Activated effector memory CD4-positive, alpha-beta T cell treated with anti-CD3 and anti-CD28 coated beads, Interleukin-2, amount 50 U/mL, for 16 hours (primary cell): ENCODE measurements around the gene NME4.

ENCODE experiments used
- DNase-seq: peaks from one replicate; pipeline ENCODE4 v3.0.0-alpha.2; 2020

The NME4 gene

DNA sequence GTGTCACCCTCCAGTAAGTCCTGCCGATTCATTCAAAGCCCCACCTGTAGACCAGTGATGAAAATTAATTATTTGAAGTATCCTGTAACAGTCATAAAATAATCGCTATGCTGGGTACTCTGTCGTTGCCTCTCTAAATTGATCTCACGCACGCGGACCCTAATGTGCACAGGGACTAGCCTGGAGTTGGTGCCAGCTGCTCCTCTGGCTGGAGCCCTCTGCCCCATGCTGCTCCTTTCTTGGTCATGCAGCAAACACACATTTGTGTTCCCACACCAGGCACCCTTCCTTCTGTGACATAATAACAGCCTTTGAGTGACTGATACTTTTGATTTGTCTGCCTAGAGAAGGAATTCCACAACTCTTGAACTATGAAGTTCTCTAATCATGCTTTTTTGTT lies 44.4 kb downstream of the NME4 start:
- no peak for DNase-seq

DNA sequence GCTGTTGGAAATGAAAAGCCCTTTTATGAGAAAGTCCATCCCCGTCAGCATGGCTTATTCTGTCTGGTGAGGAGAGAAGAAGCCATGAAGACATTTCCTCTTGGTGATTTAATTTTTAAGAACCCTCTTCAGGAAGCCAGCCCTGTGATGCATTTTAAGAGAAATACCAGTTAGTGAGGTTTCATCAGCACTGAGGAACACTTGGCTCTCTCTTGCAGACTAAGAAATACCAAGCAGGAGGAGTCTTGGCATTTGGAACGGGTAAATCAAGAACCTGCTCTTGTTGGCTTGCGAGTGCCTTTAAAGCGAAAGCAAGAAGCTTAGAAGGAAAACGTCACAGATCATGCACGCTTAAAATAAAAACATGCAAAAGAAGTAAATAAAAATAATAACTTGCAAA lies 46.0 kb downstream of the NME4 start:
- DNase-seq: no peak

DNA sequence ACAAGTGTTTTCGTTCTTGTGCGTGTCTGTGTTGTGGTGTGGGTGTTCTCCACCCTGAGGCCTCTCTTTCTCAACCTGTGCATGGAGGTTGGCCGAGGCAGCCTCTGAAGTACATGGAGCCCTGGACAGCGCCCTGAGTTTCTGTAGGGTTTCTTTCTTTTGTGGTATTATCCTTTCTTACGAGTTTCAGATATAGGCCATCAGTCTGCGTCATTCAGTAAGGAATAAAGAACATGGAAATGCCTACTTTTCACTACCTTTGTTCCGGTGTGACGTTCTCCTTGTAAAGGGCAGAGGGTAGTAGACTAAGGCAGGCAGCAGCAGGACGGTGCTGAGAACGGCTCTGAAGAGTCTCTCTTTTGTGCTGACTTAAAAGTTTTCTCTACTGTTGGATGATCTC lies 47.0 kb downstream of the NME4 start:
- DNase-seq: no peak

DNA sequence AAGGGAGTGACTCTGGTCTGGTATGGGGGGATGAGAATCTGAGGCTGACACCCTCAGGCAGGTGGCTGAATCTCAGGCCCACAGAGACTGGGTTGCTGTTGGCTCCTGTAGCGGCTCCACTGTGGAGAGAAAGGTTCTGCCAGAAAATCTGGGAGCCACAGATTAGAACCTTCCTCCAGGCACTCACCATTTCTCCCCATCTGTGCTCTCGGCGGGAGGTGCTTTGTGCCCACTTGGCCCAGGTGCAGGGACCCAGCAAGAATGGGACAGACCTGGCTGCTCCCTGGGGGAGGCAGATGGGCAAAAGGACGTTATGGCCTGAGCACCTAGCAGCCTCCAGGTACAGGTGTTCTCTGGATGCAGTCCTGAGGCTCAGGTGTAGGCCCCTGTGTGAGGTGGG lies 48.6 kb downstream of the NME4 start:
- DNase-seq: no peak
